Coronary artery (tissue), 2 donors: ENCODE results near the gene CACNA1G.

Source experiments
- DNase-seq: peaks from one replicate; pipeline ENCODE4 v3.0.0-alpha.2; 2017; ENCODE audit warnings: low spot score
- H3K27ac ChIP-seq, 2 donors: fragments of 200-600 bp; sonication (generic); one replicate each; pipeline ENCODE4 v1.5.1; 2016 to 2019
- H3K4me3 ChIP-seq: fragments of 200-600 bp; sonication (generic); 2 replicates; pipeline ENCODE4 v1.5.1; 2016; ENCODE audit warnings: mild to moderate bottlenecking, moderate library complexity
- TF ChIP-seq, protein P1 (sequence below): fragments of 200-600 bp; sonication (generic); IDR thresholded peaks from one replicate; pipeline ENCODE4 v1.5.1; 2019; ENCODE audit warnings: antibody characterized with exemption

CACNA1G gene

DNA sequence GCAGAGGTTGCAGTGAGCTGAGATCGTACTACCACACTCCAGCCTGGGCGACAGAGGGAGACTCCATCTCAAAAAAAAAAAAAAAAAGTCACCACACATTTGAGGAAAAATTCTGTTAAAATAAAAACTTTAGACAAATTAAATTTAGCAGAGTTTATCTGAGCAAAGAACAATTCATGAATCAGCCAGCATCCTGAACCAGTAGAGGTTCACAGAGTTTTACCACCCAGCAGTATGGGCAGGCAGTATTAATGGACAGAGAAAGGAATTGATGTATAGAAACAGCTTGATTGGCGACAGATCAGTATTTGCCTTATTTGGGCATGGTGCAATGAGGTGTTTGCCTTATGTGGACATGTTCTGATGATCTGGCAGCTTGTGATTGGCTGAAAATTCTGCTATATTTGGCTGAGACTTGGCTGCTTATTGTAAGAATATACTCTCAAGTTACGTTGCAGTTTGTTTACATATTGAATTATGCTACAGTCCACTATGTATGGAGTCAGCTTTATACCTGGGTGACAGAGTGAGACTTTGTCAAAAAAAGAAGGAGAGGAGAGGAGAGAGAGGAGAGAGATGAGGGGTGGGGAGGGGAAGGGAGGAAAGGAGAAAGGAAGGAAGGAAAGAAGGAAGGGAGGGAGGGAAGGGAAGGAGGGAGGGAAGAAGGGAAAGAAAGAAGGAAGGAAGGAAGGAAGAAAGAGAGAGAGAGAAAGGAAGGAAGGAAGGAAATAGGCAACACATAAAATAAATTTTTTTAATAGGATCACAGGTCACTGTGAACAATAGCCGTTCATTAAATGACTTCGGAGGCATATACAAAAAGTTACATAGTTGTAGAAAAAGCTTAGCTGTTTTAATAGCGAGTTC lies 88.8 kb downstream of the CACNA1G start:
- TF ChIP-seq, protein P1, sequence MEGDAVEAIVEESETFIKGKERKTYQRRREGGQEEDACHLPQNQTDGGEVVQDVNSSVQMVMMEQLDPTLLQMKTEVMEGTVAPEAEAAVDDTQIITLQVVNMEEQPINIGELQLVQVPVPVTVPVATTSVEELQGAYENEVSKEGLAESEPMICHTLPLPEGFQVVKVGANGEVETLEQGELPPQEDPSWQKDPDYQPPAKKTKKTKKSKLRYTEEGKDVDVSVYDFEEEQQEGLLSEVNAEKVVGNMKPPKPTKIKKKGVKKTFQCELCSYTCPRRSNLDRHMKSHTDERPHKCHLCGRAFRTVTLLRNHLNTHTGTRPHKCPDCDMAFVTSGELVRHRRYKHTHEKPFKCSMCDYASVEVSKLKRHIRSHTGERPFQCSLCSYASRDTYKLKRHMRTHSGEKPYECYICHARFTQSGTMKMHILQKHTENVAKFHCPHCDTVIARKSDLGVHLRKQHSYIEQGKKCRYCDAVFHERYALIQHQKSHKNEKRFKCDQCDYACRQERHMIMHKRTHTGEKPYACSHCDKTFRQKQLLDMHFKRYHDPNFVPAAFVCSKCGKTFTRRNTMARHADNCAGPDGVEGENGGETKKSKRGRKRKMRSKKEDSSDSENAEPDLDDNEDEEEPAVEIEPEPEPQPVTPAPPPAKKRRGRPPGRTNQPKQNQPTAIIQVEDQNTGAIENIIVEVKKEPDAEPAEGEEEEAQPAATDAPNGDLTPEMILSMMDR: no peak
- no peak for DNase-seq
- Histone ChIP-seq H3K4me3 (no peak overlapping the region), H3K27ac (no peak overlapping the region)

DNA sequence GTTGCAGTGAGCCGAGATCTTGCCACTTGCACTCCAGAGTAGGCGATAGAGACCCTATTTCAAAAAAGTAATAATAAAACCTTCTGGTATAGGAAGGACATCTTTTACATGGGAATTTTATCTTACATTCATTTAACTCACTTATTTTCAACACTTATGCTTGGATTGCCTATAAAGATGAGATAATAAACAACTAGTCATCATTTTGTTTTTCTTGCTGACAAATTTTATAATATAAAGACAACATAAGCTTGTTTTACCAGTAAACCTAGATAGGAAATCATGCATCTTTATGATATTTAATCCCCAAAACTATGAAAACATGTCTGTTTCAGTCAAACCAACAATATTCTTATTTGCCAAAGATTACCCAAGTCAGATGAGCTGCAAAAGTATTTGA lies 91.1 kb downstream of the CACNA1G start:
- Histone ChIP-seq H3K27ac (no peak overlapping the region), H3K4me3 (no peak overlapping the region)
- TF ChIP-seq, protein P1: no peak
- no peak for DNase-seq

DNA sequence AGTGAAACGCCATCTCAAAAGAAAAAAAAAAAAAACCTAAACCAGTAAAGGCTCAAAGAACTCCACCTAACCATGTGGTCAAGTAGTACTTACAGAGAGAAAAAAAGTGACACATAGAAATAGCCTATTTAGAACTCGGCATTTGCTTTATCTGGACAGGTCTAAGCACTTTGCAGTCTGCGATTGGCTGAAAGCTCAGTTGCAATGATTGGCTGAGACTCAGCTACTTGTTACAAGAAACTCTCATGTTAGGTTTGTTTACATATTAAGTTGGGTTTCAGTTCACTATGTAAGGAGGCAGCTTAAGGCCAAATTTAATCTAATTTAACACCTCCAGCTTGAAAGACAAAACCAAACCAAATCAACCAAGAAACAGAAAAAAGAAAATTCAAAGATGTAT lies 93.2 kb downstream of the CACNA1G start:
- TF ChIP-seq, protein P1: no peak
- no peak for DNase-seq
- H3K27ac ChIP-seq: no peak overlapping the region
- no peak overlapping the region for H3K4me3 ChIP-seq

GRCh38 chr17:50656509-50656908 lies 96.0 kb downstream of the CACNA1G start:
- H3K27ac ChIP-seq: no peak overlapping the region
- DNase-seq: no peak
- H3K4me3 ChIP-seq: no peak overlapping the region
- TF ChIP-seq, protein P1: no peak

- no peak overlapping the region for H3K27ac ChIP-seq
- no peak for DNase-seq
- no peak overlapping the region for H3K4me3 ChIP-seq
Measured at GRCh38 chr17:50657054-50657453, 96.5 kb downstream of the CACNA1G start.

DNA sequence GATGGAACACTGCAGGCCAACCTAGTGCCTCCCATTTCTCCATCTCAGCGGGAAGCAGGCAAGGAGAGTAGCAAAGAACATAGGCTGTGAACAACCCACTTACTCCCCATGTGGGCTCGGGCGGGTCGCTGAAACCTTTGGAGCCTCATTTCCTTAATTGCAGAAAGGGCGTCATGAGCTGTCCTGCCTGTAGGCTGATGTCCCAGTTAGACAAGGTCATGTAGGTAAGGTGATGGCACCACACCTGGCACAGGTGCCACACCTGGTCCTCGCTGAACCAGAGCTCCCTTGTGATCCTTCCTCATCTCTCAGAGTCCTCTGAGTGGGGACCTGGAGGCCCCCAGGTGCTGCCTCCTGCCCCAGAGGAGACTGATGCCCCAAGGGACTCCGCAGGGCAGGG lies 97.1 kb downstream of the CACNA1G start:
- TF ChIP-seq, protein P1: no peak
- no peak for DNase-seq
- Histone ChIP-seq H3K4me3 (no peak overlapping the region), H3K27ac (no peak overlapping the region)

More at GRCh38 chr17:50657054-50657453, 96.5 kb downstream of the CACNA1G start:
- TF ChIP-seq, protein P1: no peak

GRCh38 chr17:50658616-50659015 lies 98.1 kb downstream of the CACNA1G start:
- TF ChIP-seq, protein P1: no peak
- DNase-seq: no peak
- no peak overlapping the region for H3K4me3 ChIP-seq
- no peak overlapping the region for H3K27ac ChIP-seq
